ENCODE data around the gene SPOCK1.

Gene SPOCK1

DNA sequence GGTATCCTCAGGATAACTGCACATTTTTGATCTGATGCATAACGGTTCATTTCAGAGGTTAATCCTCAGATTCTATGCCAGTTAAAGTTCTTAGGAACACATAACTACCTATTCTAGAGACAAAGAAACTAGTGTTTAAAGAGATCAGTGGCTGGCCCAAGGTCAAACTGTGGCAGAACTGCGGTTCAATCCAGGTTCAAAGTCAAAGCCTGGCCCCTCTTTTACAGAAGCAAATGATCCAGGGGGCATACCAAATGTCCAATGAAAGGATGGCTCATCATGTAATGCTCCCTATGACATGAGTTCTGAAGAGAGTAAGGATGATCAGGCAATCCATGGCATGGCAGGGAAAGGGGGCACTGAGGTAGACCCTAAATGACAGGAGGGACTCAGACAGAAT lies 283.3 kb downstream of the SPOCK1 start:
- DNase-seq: no peak

DNA sequence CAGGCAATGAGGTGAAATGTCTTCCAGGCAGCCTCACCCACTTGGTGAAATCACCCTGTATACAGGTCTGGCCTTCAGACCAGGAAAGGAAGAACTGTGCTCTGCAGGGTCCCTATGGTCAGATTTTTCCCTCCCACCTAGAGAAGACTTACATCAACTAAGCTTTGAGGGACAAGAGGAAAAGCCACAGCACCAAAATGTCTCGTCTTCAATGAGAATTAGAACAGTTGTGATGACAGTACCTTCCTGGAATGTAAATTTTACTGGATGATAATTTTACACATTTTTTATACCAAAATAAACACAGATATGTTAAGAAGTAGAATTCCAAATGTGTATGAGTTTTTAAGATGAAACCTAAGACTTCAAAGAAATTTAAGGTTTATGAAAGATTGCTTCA lies 283.9 kb downstream of the SPOCK1 start:
- no peak for DNase-seq

- no peak for DNase-seq
Observed at GRCh38 chr5:137214446-137215189, 284.5 kb downstream of the SPOCK1 start.

- no peak for DNase-seq
Observed at GRCh38 chr5:137212471-137212870, 286.7 kb downstream of the SPOCK1 start.

GRCh38 chr5:137209232-137209809 lies 289.8 kb downstream of the SPOCK1 start:
- no peak for DNase-seq

GRCh38 chr5:137207023-137207760 lies 291.9 kb downstream of the SPOCK1 start:
- DNase-seq: no peak

GRCh38 chr5:137206030-137206715 lies 293.0 kb downstream of the SPOCK1 start:
- no peak for DNase-seq

DNA sequence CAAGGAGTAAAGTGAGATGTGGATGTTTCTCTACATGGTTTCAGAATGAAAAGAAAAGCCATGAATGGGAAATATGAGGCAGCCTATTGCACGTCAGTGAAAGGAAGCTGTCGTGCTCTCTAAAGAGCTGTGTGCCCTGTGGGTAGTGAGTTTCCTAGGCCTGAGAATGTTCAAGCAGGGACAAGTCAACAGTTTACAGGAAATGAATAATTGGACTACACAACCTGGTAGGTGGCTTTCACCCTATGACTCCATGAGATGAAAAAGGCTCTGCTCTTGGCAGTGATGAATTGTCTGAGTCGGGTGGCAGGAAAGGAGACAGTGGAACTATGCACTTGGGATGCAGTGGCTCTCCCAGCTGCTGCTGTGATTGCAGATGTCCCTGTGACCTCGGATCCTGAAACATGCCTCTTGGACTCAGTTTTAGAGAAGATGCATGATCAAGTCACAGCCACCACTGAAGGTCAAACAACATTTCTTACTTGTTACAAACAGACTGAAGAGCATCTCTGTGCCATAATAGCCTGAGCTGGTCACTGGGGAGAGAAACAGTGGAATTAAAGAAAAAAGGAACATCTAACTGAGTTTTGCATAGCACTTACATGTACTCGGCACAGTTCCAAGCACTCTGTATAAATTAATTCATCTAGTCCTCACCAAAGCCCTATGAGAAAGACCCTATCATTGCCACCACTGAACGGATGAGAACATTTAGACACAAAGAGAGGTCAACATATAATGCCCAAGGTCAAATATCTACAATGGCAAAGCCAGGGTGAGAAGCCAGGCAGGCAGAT lies 293.7 kb downstream of the SPOCK1 start:
- no peak for DNase-seq

- no peak for DNase-seq
Observed at GRCh38 chr5:137203011-137203632, 296.0 kb downstream of the SPOCK1 start.

- DNase-seq: no peak
Observed at GRCh38 chr5:137201876-137202275, 297.2 kb downstream of the SPOCK1 start.

GRCh38 chr5:137200906-137201700 lies 298.0 kb downstream of the SPOCK1 start:
- DNase-seq: no peak

DNA sequence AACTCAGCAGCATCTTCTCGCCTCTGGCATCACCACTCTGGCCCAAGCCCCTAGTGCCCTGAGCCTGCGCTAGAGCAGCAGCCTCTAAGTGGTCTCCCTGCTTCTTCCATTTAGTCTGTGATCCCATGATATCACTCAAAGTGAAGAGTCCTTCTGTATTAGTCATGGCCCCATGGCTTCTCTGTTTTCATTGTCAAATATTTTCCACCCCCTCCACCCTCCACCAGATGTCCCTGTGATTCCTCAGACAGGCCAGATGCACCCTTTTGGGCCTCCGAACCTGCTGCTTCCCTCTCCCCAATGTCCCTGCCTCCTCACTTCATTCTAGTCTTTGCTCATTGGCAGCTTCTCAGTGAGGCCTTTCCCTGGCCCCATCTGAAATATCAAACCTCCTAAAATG lies 299.2 kb downstream of the SPOCK1 start:
- DNase-seq: no peak

DNA sequence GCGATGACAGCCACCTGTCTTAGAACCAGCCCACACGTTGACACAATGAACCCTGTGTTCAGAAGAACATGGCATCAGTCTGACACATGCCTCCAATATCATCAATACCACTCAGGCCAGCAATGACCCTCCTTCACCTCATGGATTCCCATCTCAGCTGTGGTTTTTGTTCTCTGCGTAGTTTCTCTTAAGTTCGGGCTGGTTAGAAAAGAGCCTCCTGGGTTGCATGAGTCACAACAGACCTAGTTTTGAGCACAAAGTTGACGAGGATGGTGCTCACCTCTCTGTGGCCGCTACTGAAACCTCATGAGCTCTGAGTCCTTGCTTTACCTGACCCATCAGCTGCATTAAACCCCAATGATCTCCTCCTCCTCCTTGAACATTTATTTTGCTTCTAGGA lies 299.9 kb downstream of the SPOCK1 start:
- DNase-seq: no peak

DNA sequence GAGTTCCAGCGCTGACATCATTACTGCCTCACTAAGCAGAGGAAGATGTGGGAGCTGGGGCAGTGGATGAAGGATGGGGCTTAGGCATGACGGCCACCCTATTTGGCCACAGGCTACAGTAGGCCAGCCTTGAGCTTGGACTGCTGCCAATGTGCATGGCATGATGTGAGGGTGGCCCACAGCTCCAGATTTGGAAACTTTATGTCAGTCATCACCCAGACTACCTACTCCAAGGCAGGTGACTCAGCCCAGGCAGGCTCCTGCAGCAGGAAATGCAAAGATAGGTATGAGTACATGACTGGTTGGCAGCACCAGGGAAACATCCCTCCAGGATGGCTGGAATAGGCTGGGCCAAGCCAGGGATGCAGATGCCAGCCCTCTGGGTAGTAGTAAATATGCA lies 303.6 kb downstream of the SPOCK1 start:
- no peak for DNase-seq

DNA sequence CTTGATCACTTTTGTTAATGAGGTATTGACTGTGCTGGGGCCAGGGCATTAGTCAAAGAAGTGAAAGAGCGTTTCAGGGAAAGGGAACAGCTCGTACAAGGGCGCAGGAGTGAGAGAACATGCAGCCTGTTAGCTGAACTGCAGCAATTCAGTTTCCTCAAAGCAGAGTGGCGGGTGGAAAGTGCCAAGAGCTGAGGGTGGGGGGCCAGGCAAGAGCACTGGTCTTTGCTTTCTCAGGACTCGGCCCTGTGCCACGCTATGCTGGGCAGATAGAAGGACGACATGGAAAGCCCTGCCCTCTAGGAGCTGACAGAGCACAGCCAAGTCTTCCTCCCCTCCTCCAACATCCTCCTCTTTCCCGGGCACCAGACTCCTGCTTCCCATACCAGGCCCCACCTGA lies 304.8 kb downstream of the SPOCK1 start:
- no peak for DNase-seq

DNA sequence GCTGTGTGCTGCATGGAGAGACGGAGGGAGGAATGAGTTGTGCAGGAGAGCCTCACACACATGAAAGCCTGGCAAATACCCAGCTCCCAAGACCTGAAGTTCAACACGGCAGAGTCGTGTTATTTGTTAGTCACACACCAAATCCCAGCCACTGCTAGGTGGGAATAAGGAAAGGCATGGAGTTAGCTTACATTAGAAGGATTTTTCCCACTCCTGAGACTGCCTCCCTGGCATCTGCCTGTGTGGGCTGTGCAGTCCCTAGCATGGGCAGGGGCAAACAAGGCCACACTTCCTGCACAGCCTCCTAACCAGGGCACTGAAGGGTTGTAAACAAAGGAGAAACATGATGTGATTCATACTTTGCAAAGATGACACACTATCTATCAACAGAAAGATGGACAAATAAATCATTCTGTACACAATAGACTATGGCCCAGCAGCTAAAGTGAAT lies 306.8 kb downstream of the SPOCK1 start:
- no peak for DNase-seq

- no peak for DNase-seq
Observed at GRCh38 chr5:137191179-137191578, 307.9 kb downstream of the SPOCK1 start.

GRCh38 chr5:137190441-137190840 lies 308.7 kb downstream of the SPOCK1 start:
- DNase-seq: no peak

GRCh38 chr5:137190031-137190430 lies 309.1 kb downstream of the SPOCK1 start:
- DNase-seq: no peak

DNA sequence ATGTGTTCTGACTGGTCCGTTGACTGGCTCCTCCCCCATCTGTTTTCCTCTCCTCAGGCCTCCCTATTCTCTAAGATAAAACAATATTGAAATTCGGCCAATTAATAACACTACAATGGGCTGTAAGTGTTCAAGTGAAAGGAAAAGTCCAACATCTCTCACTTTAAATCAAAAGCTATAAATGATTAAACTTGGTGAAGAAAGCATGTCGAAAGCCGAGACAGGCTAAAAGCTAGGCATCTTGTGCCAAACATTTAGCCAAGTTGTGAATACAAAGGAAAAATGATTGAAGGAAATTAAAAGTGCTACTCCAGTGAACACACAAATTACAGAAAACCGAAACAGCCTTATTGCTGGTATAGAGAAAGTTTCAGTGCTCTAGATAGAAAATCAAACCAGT lies 310.6 kb downstream of the SPOCK1 start:
- no peak for DNase-seq

DNA sequence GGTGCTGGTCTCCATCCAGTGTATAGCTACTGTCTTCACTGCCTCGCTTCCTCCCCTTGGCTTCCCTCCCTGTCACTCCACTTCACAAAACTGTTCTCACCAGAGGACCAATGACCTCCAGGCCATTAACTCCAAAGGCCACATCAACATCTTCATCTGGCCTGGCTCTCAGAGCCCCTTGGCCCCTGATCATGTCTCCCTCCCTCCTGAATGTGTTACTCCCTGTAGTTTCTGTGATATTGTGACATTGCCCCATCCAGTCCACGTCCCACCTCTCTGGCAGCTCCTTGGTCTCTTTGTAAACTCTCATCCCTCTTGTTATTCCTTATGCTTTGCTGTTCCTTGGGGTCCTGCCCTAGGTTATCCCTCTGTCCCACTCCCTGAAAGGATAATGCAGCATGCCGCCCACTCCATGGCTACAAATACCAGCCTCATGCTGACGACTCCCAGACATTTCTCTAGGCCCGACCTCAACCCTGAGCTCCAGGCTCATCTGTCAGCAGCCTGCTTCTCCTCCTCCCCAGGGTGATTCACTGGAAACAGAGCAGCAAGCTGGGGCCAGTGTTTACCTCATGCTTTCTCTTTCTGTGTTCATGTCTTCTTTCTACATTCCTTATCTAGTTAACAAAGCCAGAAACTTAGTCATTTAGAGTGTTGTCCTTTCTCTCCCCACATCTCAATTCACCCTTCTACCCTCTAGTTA lies 312.2 kb downstream of the SPOCK1 start:
- DNase-seq: no peak
